HepG2 (cell line): ENCODE results near the gene SYNGR1. TPM values are rescaled to one million over a fixed set of nuclear protein-coding genes. Genes with fewer than 3 reads are reported as not detected.
A peak's percentile ranks its signal among the peaks of the same experiment; 100 is the strongest.

Source experiments
- ADNP ChIP-seq: sonication (generic); formaldehyde crosslinking; IDR thresholded peaks from 2 replicates; pipeline ENCODE4 v1.4.0; 2020; ENCODE audit warnings: missing genetic modification reagents
- AHDC1 ChIP-seq: sonication (generic); formaldehyde crosslinking; IDR thresholded peaks from 2 replicates; pipeline ENCODE4 v1.5.1; 2020; ENCODE audit warnings: mild to moderate bottlenecking, missing genetic modification reagents, borderline replicate concordance
- CENPBD1 ChIP-seq: sonication (generic); formaldehyde crosslinking; IDR thresholded peaks from 2 replicates; pipeline ENCODE4 v1.8.0; 2022; ENCODE audit warnings: missing genetic modification reagents, low read depth, mild to moderate bottlenecking, borderline replicate concordance
- CENPT ChIP-seq: sonication (generic); formaldehyde crosslinking; IDR thresholded peaks from 2 replicates; pipeline ENCODE4 v1.8.0; 2022; ENCODE audit warnings: low read depth, mild to moderate bottlenecking, moderate library complexity, missing genetic modification reagents
- GATA4 ChIP-seq: sonication (generic); IDR thresholded peaks from 2 replicates; pipeline ENCODE4 v1.6.1; 2016; ENCODE audit warnings: antibody characterized with exemption, low read depth, borderline replicate concordance
- HBP1 ChIP-seq: IDR thresholded peaks from 2 replicates; pipeline ENCODE4 v1.6.1; 2016; ENCODE audit warnings: low read depth, control low read depth
- ISX ChIP-seq: sonication (generic); formaldehyde crosslinking; conservative IDR thresholded peaks from 2 replicates; pipeline ENCODE4 v1.5.0; 2020; ENCODE audit warnings: missing genetic modification reagents
- KDM5B ChIP-seq: sonication (generic); formaldehyde crosslinking; IDR thresholded peaks from 2 replicates; pipeline ENCODE4 v1.4.0; 2020; ENCODE audit warnings: missing genetic modification reagents, mild to moderate bottlenecking, borderline replicate concordance
- NFIC ChIP-seq: IDR thresholded peaks from 2 replicates; pipeline ENCODE4 v1.6.1; 2012; ENCODE audit warnings: mild to moderate bottlenecking, low read length, inconsistent platforms
- TRIM24 ChIP-seq: sonication (generic); formaldehyde crosslinking; IDR thresholded peaks from 2 replicates; pipeline ENCODE4 v1.8.0; 2022; ENCODE audit warnings: mild to moderate bottlenecking, missing genetic modification reagents
- ZFP36L1 ChIP-seq: sonication (generic); formaldehyde crosslinking; IDR thresholded peaks from 2 replicates; pipeline ENCODE4 v1.8.0; 2022; ENCODE audit warnings: mild to moderate bottlenecking, missing genetic modification reagents, moderate library complexity
- ZKSCAN5 ChIP-seq: sonication (generic); formaldehyde crosslinking; IDR thresholded peaks from 2 replicates; pipeline ENCODE4 v1.5.1; 2020; ENCODE audit warnings: mild to moderate bottlenecking, missing genetic modification reagents
- ZMAT5 ChIP-seq: sonication (generic); formaldehyde crosslinking; IDR thresholded peaks from 2 replicates; pipeline ENCODE4 v1.5.0; 2020; ENCODE audit warnings: mild to moderate bottlenecking, low read depth, missing genetic modification reagents, borderline replicate concordance
- ZMYM3 ChIP-seq: sonication (generic); formaldehyde crosslinking; IDR thresholded peaks from 2 replicates; pipeline ENCODE4 v1.5.1; 2020; ENCODE audit warnings: mild to moderate bottlenecking, missing genetic modification reagents
- ZNF160 ChIP-seq: sonication (generic); formaldehyde crosslinking; IDR thresholded peaks from 2 replicates; pipeline ENCODE4 v1.8.0; 2022; ENCODE audit warnings: mild to moderate bottlenecking, inconsistent platforms, missing genetic modification reagents
- ZNF329 ChIP-seq: sonication (generic); formaldehyde crosslinking; IDR thresholded peaks from 2 replicates; pipeline ENCODE4 v1.9.0; 2021; ENCODE audit warnings: low read depth, mild to moderate bottlenecking, missing genetic modification reagents
- ZNF350 ChIP-seq: sonication (generic); formaldehyde crosslinking; IDR thresholded peaks from 2 replicates; pipeline ENCODE4 v1.4.0; 2020; ENCODE audit warnings: mild to moderate bottlenecking, low read depth, missing genetic modification reagents, borderline replicate concordance
- ZNF577 ChIP-seq: sonication (generic); formaldehyde crosslinking; IDR thresholded peaks from 2 replicates; pipeline ENCODE4 v1.4.0; 2020; ENCODE audit warnings: mild to moderate bottlenecking, low read depth, missing genetic modification reagents, borderline replicate concordance
- ZNF740 ChIP-seq: sonication (generic); formaldehyde crosslinking; IDR thresholded peaks from 2 replicates; pipeline ENCODE4 v1.4.0; 2020; ENCODE audit warnings: missing genetic modification reagents
- polyA plus RNA-seq, 8 experiments: library from polyadenylated mRNA; depleted of rRNA in 3 of 8; stranded (reverse) in 7 of 8; unstranded in 1 of 8; fragments of >200 nt; fragmentation: Illumina TruSeq in 4 of 8; extraction: Trizol in 4 of 8; gene quantifications; 2 replicates each; pipeline versions ENCODE4 v1.2.1 to v1.2.3, GENCODE V29; 2011 to 2016; ENCODE audit warnings: low read depth in 4 of 8, missing spikeins in 1 of 8, mixed read lengths in 1 of 8; ENCODE audit not compliant: insufficient read depth in 1 of 8
- total RNA-seq, 5 experiments: library from RNA; depleted of rRNA; stranded (reverse); fragments of >200 nt; fragmentation: Illumina TruSeq; extraction: Trizol; gene quantifications; 2 replicates each; pipeline ENCODE4 v1.2.3, GENCODE V29; 2016; ENCODE audit warnings: low read depth in 1 of 5

The SYNGR1 gene
- total and polyA plus RNA-seq, 2 of the 13 experiments (the other 11 are each of a cell fraction or from before 2014, with no cell fraction given): 0.27 to 2.7 TPM

- TF ChIP-seq AHDC1 (CRISPR knock-in tag) (no peak), ZNF160 (CRISPR knock-in tag) (0 out of 2 replicates have a peak, but pooled peaks have one; percentile 30), TRIM24 (no peak), ZFP36L1 (CRISPR knock-in tag) (no peak), ZNF350 (CRISPR knock-in tag) (no peak; the same call in 1 of the 2 replicates), CENPBD1 (CRISPR knock-in tag) (no peak), ZNF740 (CRISPR knock-in tag) (no peak), GATA4 (no peak), ZNF329 (no peak), ZMYM3 (CRISPR knock-in tag) (no peak), CENPT (peak; percentile 49; the same call in 1 of the 2 replicates), ADNP (CRISPR knock-in tag) (no peak), KDM5B (0 out of 2 replicates have a peak, but pooled peaks have one; percentile 24), ZKSCAN5 (CRISPR knock-in tag) (no peak), HBP1 (CRISPR knock-in tag) (no peak), ZMAT5 (CRISPR knock-in tag) (no peak), NFIC (no peak), ISX (CRISPR knock-in tag) (no peak), ZNF577 (no peak)
Observed at GRCh38 chr22:39311592-39312400, 38.0 kb upstream of the SYNGR1 start (continued).
